PFSK-1 (cell line): ENCODE data around the gene TMIE.

Experiments used
- POLR2AphosphoS5 ChIP-seq: IDR thresholded peaks from 2 replicates; pipeline ENCODE4 v1.6.1; 2012; ENCODE audit warnings: low read depth, mild to moderate bottlenecking, control low read depth, low read length, moderate library complexity
- SIN3A ChIP-seq: IDR thresholded peaks from 2 replicates; pipeline ENCODE4 v1.6.1; 2012; ENCODE audit warnings: mild to moderate bottlenecking, low read length, moderate library complexity, borderline replicate concordance; ENCODE audit not compliant: insufficient read depth
- TF ChIP-seq, protein P1 (sequence below), 2 experiments: IDR thresholded peaks; 2 replicates each; pipeline versions ENCODE4 v1.6.1 to v1.8.0; 2011 to 2012; ENCODE audit warnings: low read depth in 2 of 2, low read length in 2 of 2, control low read depth in 1 of 2, inconsistent platforms in 1 of 2, mild to moderate bottlenecking in 1 of 2, moderate library complexity in 1 of 2; ENCODE audit not compliant: insufficient read depth in 1 of 2

- TF ChIP-seq POLR2AphosphoS5, result no peak
- no peak for TF ChIP-seq SIN3A
- TF ChIP-seq, protein P1, sequence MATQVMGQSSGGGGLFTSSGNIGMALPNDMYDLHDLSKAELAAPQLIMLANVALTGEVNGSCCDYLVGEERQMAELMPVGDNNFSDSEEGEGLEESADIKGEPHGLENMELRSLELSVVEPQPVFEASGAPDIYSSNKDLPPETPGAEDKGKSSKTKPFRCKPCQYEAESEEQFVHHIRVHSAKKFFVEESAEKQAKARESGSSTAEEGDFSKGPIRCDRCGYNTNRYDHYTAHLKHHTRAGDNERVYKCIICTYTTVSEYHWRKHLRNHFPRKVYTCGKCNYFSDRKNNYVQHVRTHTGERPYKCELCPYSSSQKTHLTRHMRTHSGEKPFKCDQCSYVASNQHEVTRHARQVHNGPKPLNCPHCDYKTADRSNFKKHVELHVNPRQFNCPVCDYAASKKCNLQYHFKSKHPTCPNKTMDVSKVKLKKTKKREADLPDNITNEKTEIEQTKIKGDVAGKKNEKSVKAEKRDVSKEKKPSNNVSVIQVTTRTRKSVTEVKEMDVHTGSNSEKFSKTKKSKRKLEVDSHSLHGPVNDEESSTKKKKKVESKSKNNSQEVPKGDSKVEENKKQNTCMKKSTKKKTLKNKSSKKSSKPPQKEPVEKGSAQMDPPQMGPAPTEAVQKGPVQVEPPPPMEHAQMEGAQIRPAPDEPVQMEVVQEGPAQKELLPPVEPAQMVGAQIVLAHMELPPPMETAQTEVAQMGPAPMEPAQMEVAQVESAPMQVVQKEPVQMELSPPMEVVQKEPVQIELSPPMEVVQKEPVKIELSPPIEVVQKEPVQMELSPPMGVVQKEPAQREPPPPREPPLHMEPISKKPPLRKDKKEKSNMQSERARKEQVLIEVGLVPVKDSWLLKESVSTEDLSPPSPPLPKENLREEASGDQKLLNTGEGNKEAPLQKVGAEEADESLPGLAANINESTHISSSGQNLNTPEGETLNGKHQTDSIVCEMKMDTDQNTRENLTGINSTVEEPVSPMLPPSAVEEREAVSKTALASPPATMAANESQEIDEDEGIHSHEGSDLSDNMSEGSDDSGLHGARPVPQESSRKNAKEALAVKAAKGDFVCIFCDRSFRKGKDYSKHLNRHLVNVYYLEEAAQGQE (IDR thresholded peaks at IDR 0.05; ENCODE audit: insufficient read depth in 1 of 2, low read depth in 2 of 2, low read length in 2 of 2), result no peak
These were observed 34.1 kb upstream of the TMIE start for GRCh38 chr3:46667061-46667621.
